ENCODE data around the gene RBM15. TPM values are rescaled to one million over a fixed set of nuclear protein-coding genes. Genes with fewer than 3 reads are reported as not detected.

Gene RBM15
- 10 to 100 TPM; 16.1 to 18.2 (median 17.3) TPM for total RNA-seq (2021; fragmentation: NEBNext Ultra II Directional; extraction: Animal tissue kit (Norgen Biotek cat#: 25700))
- long read RNA-seq: 0 reads

GRCh38 chr1:110338886-110339406 is at the start of gene RBM15:
TSS of gene RBM15 (plus strand) at chr1:110339377. CDS start at chr1:110339406, 29 bp downstream.
- DNase-seq: peak; percentile 100
- H3K27ac Mint-ChIP-seq: no peak within 1 kb of the TSS
- H3K9me3 Mint-ChIP-seq: no peaks in the 10 kb centered on the region
- H3K4me3 Mint-ChIP-seq: no peak within 1 kb of the TSS
- TF ChIP-seq CTCF (IDR thresholded peaks at IDR 0.05): no peak
- H3K27me3 Mint-ChIP-seq (ENCODE audit: insufficient read depth): peaks cover 2% of the 10 kb centered on the region
- peaks cover 63% of the 10 kb centered on the region for H3K4me1 Mint-ChIP-seq (ENCODE audit: low read depth)
- H3K36me3 Mint-ChIP-seq (ENCODE audit: low read depth): peaks cover 38% of the 10 kb centered on the region

- Mint-ChIP-seq H3K36me3 (ENCODE audit: low read depth) (peaks cover 4% of the 10 kb centered on the region; the same call in 1 of the 2 replicates), H3K27ac (peak overlapping the region; percentile 52; the same call in 1 of the 2 replicates), H3K4me3 (no peak overlapping the region), H3K27me3 (ENCODE audit: insufficient read depth) (peaks cover 3% of the 10 kb centered on the region), H3K4me1 (ENCODE audit: low read depth) (peaks cover 45% of the 10 kb centered on the region), H3K9me3 (peaks cover 4% of the 10 kb centered on the region; the same call in 1 of the 2 replicates)
- DNase-seq: no peak
- TF ChIP-seq CTCF (IDR thresholded peaks at IDR 0.05): no peak
Measured at GRCh38 chr1:110291241-110292030, 47.7 kb upstream of the RBM15 start.

GRCh38 chr1:110292031-110292741 is 47.0 kb upstream of the RBM15 start:
- H3K4me3 Mint-ChIP-seq: peak overlapping the region; percentile 10; the same call in 1 of the 2 replicates
- H3K4me1 Mint-ChIP-seq (ENCODE audit: low read depth): peaks cover 45% of the 10 kb centered on the region
- H3K36me3 Mint-ChIP-seq (ENCODE audit: low read depth): peaks cover 4% of the 10 kb centered on the region; the same call in 1 of the 2 replicates
- peak overlapping the region; percentile 52; the same call in 1 of the 2 replicates for H3K27ac Mint-ChIP-seq
- peak; percentile 66 for DNase-seq
- no peak for TF ChIP-seq CTCF (IDR thresholded peaks at IDR 0.05)
- peaks cover 8% of the 10 kb centered on the region for H3K27me3 Mint-ChIP-seq (ENCODE audit: insufficient read depth)
- peaks cover 4% of the 10 kb centered on the region; the same call in 1 of the 2 replicates for H3K9me3 Mint-ChIP-seq

- TF ChIP-seq CTCF (IDR thresholded peaks at IDR 0.05): no peak
- H3K36me3 Mint-ChIP-seq (ENCODE audit: low read depth): no peaks in the 10 kb centered on the region
- H3K9me3 Mint-ChIP-seq: no peaks in the 10 kb centered on the region
- no peak for DNase-seq
- peaks cover 38% of the 10 kb centered on the region for H3K4me1 Mint-ChIP-seq (ENCODE audit: low read depth)
- H3K27me3 Mint-ChIP-seq (ENCODE audit: insufficient read depth): peaks cover 8% of the 10 kb centered on the region
- H3K27ac Mint-ChIP-seq: no peak overlapping the region; the same call in 1 of the 2 replicates
- no peak overlapping the region for H3K4me3 Mint-ChIP-seq
Measured at GRCh38 chr1:110293601-110294104, 45.5 kb upstream of the RBM15 start.

GRCh38 chr1:110294308-110294707 is 44.9 kb upstream of the RBM15 start:
- Mint-ChIP-seq H3K27me3 (ENCODE audit: insufficient read depth) (peaks cover 8% of the 10 kb centered on the region), H3K4me3 (no peak overlapping the region), H3K36me3 (ENCODE audit: low read depth) (no peaks in the 10 kb centered on the region), H3K9me3 (no peaks in the 10 kb centered on the region), H3K4me1 (ENCODE audit: low read depth) (peaks cover 38% of the 10 kb centered on the region), H3K27ac (no peak overlapping the region)
- no peak for TF ChIP-seq CTCF (IDR thresholded peaks at IDR 0.05)
- no peak for DNase-seq

Data from HFFc6 (cell line).